Breast epithelium (tissue), 4 donors: ENCODE results near the gene KDM7A. TPM values are rescaled to one million over a fixed set of nuclear protein-coding genes. Genes with fewer than 3 reads are reported as not detected.

Experiments
- DNase-seq, 2 donors: peaks; one replicate each; pipeline ENCODE4 v3.0.0-alpha.2; 2019; ENCODE audit warnings: low spot score in 2 of 2
- H3K27ac ChIP-seq, 2 donors: fragments of 200-600 bp; sonication (generic) in 1 of 2; one replicate each; pipeline ENCODE4 v1.5.1; 2016 to 2019; ENCODE audit warnings: mild to moderate bottlenecking in 1 of 2
- H3K27me3 ChIP-seq, 2 donors: fragments of 200-600 bp; sonication (generic) in 1 of 2; one replicate each; pipeline versions ENCODE4 v1.5.1 to v1.6.0; 2017 to 2019; ENCODE audit warnings: control low read depth in 1 of 2, mild to moderate bottlenecking in 1 of 2
- H3K36me3 ChIP-seq: fragments of 200-600 bp; one replicate; pipeline ENCODE4 v1.5.1; 2019
- H3K4me1 ChIP-seq, 2 donors: fragments of 200-600 bp; sonication (generic); one replicate each; pipeline ENCODE4 v1.5.1; 2016 to 2019; ENCODE audit warnings: control low read depth in 1 of 2
- H3K4me3 ChIP-seq, 3 donors: fragments of 200-600 bp; sonication (generic); 1 replicate in 2 of 3; 2 replicates in 1 of 3; pipeline ENCODE4 v1.5.1; 2016 to 2019; ENCODE audit warnings: mild to moderate bottlenecking in 3 of 3, moderate library complexity in 2 of 3
- H3K9me3 ChIP-seq, 2 donors: fragments of 200-600 bp; sonication (generic) in 1 of 2; one replicate each; pipeline ENCODE4 v1.5.1; 2016 to 2019; ENCODE audit warnings: control low read depth in 1 of 2
- POLR2A ChIP-seq: fragments of 450-650 bp; IDR thresholded peaks from one replicate; pipeline ENCODE4 v1.6.1; 2016; ENCODE audit warnings: antibody characterized with exemption, mild to moderate bottlenecking, moderate library complexity
- POLR2AphosphoS5 ChIP-seq, 3 donors: sonication (generic); formaldehyde crosslinking; IDR thresholded peaks; one replicate each; pipeline ENCODE4 v1.6.1; 2017; ENCODE audit warnings: antibody characterized with exemption in 3 of 3
- intact Hi-C: fragments of 100-400 bp; cut with DNase I; formaldehyde crosslinking; loops from one replicate; pipeline ENCODE4 v1.15.1; 2023; ENCODE audit warnings: low total_unique reads
- total RNA-seq, 3 donors: library from RNA; depleted of rRNA; stranded (reverse); fragments of >200 nt; gene quantifications; one replicate each; pipeline ENCODE4 v1.1.0, GENCODE V29; 2016
- TF ChIP-seq, protein P1 (sequence below), 3 donors: fragments of 450-650 bp; IDR thresholded peaks; one replicate each; pipeline ENCODE4 v1.5.1; 2016 to 2017; ENCODE audit warnings: antibody characterized with exemption in 3 of 3, mild to moderate bottlenecking in 3 of 3, moderate library complexity in 3 of 3

Gene KDM7A
- total RNA-seq, 3 donors from 2014 or later, result 33.1 to 37.1 (median 34.7) TPM

DNA sequence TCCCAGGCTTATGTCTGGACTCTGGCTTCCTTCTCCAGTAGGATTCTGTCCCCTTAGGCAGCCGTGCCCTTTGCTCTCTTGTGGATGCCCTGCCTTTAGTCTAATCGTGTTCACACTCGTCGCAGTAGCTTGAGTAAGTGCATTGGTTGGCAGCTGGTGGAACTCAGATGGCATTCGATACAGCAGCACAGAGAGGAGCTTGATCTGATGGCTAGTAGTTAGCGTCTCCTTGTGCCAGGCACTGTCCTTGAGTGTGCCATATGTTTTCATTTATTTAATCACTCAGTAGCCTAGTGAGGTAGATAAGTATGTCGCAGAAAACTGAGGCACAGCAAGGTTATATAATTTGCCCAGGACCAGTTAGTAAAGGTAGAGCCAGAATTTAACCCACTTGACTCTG is 95.9 kb downstream of the KDM7A start:
- no peaks in the 10 kb centered on the region for H3K36me3 ChIP-seq
- H3K27ac ChIP-seq, result no peak overlapping the region
- no peak for TF ChIP-seq POLR2AphosphoS5 (IDR thresholded peaks at IDR 0.05)
- no peak for TF ChIP-seq POLR2A
- TF ChIP-seq, protein P1, sequence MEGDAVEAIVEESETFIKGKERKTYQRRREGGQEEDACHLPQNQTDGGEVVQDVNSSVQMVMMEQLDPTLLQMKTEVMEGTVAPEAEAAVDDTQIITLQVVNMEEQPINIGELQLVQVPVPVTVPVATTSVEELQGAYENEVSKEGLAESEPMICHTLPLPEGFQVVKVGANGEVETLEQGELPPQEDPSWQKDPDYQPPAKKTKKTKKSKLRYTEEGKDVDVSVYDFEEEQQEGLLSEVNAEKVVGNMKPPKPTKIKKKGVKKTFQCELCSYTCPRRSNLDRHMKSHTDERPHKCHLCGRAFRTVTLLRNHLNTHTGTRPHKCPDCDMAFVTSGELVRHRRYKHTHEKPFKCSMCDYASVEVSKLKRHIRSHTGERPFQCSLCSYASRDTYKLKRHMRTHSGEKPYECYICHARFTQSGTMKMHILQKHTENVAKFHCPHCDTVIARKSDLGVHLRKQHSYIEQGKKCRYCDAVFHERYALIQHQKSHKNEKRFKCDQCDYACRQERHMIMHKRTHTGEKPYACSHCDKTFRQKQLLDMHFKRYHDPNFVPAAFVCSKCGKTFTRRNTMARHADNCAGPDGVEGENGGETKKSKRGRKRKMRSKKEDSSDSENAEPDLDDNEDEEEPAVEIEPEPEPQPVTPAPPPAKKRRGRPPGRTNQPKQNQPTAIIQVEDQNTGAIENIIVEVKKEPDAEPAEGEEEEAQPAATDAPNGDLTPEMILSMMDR (IDR thresholded peaks at IDR 0.05), result no peak
- no peak overlapping the region for H3K4me3 ChIP-seq
- no peak for DNase-seq
- no peaks in the 10 kb centered on the region for H3K27me3 ChIP-seq
- H3K4me1 ChIP-seq, result no peaks in the 10 kb centered on the region
- intact Hi-C loops, result no loop called here
- no peaks in the 10 kb centered on the region for H3K9me3 ChIP-seq

DNA sequence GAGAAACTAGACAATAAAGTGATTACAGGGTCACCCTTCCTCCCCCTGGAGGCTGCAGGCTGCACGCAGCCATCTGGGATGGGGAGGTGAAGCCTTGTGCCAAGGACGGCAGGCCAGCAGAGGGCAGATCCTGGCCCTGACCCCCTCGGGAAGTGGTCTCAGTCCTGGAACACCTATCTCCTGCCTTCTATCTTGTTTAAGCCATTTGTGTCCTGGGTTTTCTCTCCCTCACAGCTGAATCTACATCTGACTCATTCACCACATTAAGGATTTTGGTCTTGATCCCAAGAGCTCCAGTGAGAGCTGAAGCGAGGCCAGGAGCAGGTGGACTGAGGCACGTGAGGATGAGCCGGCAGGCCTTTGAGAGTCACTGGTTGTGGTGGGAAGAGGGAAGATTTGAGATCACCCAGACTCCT is 97.7 kb downstream of the KDM7A start:
- TF ChIP-seq, protein P1 (IDR thresholded peaks at IDR 0.05), result no peak
- TF ChIP-seq POLR2A (no peak), POLR2AphosphoS5 (IDR thresholded peaks at IDR 0.05) (no peak)
- Histone ChIP-seq H3K4me1 (no peaks in the 10 kb centered on the region), H3K9me3 (no peaks in the 10 kb centered on the region), H3K27ac (no peak overlapping the region), H3K36me3 (no peaks in the 10 kb centered on the region), H3K4me3 (no peak overlapping the region), H3K27me3 (no peaks in the 10 kb centered on the region)
- intact Hi-C loops, result no loop called here
- no peak for DNase-seq

DNA sequence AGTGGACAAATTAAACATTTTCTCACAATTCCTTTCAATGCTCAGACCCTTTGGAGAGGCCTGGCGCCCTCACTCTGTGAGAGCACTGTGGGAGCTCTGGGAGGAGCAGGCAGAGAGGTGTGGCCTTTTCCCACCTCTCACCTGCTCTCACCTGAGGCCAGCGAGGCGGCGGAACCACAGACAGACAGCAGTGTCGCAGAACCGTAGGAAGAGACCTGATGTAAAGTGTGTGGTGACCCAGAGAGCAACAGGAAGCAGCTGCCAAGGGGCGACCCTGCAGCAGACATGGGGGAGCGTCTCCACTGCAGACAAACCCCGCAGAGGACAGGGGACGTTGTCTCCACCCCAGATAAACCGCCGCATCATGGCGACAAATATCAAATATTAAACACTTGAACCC is 98.4 kb downstream of the KDM7A start:
- Histone ChIP-seq H3K36me3 (no peaks in the 10 kb centered on the region), H3K4me3 (no peak overlapping the region)

DNA sequence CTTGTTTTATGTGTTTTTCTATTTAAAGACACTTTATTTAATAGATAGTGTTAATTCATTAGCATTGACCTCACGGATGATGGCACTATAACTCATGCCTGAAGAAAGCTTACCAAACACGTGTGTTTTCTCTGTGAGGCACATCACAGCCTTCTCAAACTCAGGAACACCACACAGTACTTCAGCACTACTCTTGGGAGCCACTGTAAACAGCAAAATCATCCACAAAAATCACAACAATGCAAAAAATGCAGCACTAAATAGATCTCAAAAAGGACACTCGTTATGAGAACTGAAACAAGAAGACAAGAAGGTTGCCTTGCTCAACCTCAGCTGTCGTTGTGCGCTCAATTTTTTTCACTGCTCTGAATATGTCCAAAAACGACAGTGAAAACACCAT is 102.0 kb downstream of the KDM7A start:
- Histone ChIP-seq H3K4me3 (no peak overlapping the region), H3K4me1 (no peaks in the 10 kb centered on the region), H3K9me3 (peaks cover 0 to 8% of the 10 kb centered on the region in 2 donors), H3K27ac (no peak overlapping the region), H3K27me3 (no peaks in the 10 kb centered on the region), H3K36me3 (no peaks in the 10 kb centered on the region)
- TF ChIP-seq POLR2AphosphoS5 (IDR thresholded peaks at IDR 0.05) (no peak), POLR2A (no peak)
- TF ChIP-seq, protein P1 (IDR thresholded peaks at IDR 0.05), result no peak
- intact Hi-C loops, result no loop called here
- DNase-seq, result no peak

More for the DNA sequence above, 98.4 kb downstream of the KDM7A start:
- no peak for TF ChIP-seq POLR2A
- intact Hi-C loops, result no loop called here
- H3K4me1 ChIP-seq, result no peaks in the 10 kb centered on the region
- no peak overlapping the region for H3K27ac ChIP-seq
- H3K27me3 ChIP-seq, result no peaks in the 10 kb centered on the region
- no peak for DNase-seq
- no peaks in the 10 kb centered on the region for H3K9me3 ChIP-seq

DNA sequence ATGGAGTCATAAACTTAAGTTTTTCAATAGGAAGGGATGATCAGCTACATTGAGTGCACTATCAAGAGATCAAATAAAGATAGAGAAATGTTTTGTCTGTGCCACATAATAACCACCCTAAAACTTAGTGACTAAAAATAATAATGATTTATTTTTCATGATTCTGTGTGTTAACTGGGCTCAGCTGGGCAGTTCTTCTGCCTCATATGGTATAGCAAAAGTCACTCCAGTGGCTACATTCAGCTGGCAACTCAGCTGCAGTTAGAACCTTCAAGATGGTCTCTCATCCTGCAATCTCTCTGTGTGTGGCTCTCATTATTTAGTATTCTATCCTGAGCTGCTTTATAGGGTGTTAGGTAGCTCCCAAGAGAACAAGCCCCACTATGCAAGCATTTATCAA is 106.2 kb downstream of the KDM7A start:
- no peak overlapping the region for H3K27ac ChIP-seq
- intact Hi-C loops, result no loop called here
- no peaks in the 10 kb centered on the region for H3K27me3 ChIP-seq
- no peak for DNase-seq
- TF ChIP-seq POLR2A (no peak), POLR2AphosphoS5 (IDR thresholded peaks at IDR 0.05) (no peak)
- no peaks in the 10 kb centered on the region for H3K36me3 ChIP-seq
- H3K4me1 ChIP-seq, result no peaks in the 10 kb centered on the region
- H3K4me3 ChIP-seq, result no peak overlapping the region
- H3K9me3 ChIP-seq, result peaks cover 8 to 22% of the 10 kb centered on the region in 2 donors

DNA sequence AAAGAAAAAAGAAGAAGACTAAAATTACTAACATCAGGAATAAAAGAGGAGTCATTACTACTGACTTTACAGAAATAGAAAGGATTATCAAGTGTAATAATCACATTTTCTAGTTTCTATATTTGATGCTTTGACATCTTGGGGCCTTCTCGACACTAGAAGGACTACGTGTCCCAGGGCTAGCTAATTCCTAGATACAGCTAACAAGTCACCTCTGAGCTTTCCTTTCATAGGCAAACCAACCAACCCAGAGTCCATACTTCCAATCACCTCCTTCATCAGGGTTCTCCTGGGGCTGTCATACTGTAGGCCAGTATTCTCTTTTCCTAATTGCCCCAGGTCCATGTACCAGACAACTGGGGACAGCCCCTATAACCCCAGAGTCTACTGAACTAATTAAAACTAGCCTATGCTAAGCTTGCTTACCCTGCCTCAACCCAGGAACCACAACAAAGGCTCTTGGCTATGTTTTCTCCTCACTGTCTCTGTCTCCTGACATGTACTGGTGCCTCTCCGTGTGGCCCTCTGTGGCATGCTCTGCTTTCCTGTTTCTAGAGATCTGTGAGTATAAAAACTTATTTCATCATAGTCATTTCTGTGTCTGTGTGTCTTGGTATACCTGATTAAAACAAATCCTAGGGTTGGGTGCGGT is 107.4 kb downstream of the KDM7A start:
- Histone ChIP-seq H3K4me3 (no peak overlapping the region), H3K36me3 (no peaks in the 10 kb centered on the region), H3K27me3 (no peaks in the 10 kb centered on the region), H3K4me1 (no peaks in the 10 kb centered on the region), H3K27ac (no peak overlapping the region), H3K9me3 (peaks cover 8 to 22% of the 10 kb centered on the region in 2 donors)
- no peak for DNase-seq
- intact Hi-C loops, result no loop called here
- TF ChIP-seq, protein P1 (IDR thresholded peaks at IDR 0.05), result no peak
- TF ChIP-seq POLR2AphosphoS5 (IDR thresholded peaks at IDR 0.05) (no peak), POLR2A (no peak)
